Activated naive CD4-positive, alpha-beta T cell (primary cell): Measurements from ENCODE around the gene ABLIM2.

ENCODE experiments used
- DNase-seq, 4 experiments: peaks; one replicate each; lab custom pipeline; 2025; lab: John Stamatoyannopoulos, UW

Gene ABLIM2

DNA sequence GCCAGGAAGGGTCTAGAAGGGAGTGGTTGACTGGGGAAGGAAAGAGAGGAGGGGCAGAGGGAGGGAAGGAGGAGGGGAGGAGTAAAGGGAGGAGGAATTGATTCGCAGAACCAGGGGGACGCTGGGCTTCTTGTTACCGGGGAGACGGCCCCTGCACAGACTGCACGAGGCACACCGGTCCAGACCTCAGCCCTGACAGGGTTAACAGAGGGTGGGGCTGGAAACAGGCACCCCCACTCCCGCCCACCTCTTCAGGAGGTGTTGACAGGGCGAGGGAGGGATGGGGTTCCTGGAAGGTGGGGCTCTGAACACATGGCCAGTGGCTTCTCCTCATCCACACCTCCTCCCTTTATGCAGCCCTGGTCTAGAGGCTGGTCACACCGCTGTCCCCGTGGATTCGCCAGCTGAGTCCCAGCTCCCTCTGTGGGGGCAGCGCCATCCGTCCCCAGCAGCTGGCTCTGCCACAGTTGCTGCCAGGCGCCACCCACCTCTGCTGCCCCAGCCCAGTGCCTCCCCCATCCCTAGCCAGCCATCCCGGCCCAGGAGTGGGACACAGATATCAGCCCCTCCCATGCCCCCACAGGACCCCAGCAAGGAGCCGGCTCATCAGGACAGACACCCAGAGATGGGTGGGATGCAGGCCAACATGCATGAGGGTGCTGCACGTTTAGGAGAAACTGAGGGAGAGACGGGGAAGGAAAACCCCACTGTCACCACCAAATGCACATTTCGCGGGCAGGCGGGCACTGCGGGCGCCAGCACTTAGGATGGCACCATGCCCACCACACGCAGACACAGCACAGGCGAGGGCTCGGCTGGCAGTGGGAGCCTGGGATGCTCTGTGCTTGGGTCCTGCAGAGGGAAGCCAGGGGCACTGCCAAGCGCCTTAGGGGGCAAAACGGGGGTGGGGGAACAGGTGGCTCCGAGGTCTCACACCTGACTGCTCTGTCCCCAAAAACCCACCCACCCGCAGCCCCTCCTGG lies 87.6 kb downstream of the ABLIM2 start:
- DNase-seq: no peak

DNA sequence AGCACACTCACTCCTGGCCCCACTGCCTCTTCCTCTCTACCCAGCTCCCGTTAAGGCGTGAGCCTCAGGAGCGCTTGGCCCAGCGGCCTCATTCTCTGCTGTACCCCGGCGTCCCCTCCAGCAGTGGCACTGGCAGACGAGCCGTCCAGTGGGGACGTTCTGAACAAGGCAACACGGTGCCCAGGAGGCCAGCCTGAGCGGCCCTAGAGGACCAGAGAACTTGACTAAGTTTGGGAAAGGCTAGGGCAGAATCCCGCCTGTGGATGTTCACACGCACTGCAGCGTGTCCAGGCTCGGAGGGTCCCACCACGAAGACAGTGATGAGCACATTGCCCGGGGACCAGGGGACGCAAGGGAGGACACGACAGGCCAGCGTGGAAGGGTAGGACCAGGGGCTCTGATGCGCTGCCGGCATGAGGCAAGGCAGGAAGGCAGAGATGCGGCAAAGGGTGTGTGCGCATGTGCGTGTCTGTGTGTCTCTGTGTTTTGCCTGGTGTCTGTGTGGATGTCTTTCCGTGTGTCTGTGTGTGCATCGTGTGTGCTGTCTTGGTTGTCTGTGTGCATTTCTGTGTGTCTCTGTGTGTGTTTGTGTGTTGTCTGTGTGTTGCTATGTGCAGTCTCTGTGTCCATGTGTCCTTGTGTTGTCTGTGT lies 89.4 kb downstream of the ABLIM2 start:
- no peak for DNase-seq

DNA sequence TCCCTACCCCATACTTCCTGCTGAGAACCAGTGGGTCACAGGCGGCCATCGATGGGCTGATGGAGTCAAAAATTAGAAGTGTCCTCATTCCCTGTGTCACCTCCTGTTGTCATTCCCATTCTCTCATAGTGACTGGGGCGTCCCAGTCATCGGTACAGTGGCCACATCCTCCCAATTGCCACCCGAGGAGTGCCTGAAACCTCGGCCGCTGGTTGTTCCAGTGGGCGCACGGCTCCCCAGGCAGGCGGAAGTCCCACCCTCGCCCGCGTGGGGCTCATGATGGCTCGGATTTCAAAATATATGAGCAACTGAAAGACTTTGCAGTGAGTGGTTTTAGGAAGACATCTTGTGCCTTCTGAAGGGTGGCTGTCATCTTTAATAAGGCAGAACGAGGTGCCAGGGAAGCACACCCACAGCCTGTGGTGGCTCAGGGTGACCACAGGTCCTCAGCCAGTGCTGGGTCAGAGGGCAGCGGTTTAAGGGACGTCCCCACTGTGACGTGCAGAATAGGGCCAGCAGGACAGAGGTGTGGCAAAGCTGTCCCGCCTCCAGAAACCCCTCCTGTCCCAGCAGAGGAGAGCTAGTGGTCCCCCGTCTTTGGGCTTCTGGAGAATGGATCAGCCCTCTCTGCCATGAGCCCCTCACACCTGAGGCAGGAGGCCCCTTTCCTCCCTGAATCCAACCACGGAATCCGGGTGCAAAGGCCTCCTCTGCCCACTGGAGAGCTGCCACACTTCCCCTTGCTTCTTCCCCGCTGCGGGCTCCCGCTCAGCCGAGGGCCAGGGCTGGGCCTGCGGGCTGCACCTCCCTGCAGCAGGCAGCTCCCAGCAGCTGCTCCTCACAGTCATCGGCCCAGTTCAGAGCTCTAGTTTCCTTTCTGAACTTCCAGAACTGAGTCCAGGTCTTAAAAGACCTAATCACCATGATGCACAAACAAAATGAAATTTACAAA lies 90.4 kb downstream of the ABLIM2 start:
- DNase-seq: no peak

DNA sequence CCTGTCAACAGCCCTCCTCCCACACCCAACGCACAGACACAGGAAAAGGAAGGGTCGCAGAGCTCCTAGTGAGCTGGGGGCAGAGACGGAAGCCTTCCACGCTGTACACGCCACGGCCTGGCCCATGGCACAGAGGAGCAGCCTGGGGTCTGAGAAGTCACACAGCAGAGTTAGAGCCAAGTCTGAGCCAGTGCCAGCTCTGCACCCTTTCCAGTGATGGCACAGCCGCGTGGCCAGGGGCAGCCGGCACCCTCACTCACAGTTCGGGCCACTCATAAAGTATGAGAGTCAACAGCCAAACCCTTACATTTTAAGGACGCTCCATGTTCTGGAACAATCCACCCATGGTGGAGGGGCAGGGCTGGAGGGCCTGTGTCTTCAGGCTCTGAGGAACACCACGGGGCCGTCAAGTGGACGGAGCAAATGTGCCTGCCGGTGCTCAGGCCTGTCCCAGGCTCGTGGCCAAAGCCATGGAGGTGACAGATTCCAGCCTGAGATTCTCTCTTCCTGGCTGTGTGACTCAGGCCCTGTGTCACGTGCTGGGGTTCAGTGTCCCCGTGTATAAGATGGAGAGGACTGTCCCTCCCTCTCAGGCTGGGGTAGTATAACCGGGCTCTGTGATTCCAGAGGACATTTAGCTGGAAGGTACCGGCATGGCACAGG lies 91.2 kb downstream of the ABLIM2 start:
- DNase-seq: no peak

DNA sequence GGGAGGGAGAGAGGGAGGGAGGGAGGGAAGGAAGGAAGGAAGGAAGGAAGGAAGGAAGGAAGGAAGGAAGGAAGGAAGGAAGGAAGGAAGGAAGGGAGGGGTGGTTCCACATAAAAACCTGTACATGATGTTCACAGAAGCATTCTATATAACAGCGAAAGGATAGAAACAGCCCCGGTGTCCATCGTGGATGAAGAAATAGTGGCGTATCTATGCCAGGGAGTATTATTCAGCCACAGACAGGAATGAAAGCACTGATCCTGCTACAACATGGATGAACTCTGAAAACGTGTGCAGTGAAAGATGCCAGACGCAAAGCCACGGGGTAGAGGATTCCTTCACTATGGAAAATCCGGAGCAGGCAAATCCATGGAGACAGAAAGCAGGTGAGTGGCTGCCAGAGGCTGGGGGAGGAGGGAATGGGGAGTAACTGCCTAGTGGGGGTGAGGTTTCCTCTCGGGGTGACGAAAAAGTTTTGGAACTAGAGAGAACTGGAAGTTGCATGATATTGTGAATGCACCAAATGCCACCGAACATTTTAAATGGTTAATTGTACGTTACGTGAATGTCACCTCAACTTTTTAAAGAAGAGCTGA lies 92.2 kb downstream of the ABLIM2 start:
- DNase-seq: no peak

DNA sequence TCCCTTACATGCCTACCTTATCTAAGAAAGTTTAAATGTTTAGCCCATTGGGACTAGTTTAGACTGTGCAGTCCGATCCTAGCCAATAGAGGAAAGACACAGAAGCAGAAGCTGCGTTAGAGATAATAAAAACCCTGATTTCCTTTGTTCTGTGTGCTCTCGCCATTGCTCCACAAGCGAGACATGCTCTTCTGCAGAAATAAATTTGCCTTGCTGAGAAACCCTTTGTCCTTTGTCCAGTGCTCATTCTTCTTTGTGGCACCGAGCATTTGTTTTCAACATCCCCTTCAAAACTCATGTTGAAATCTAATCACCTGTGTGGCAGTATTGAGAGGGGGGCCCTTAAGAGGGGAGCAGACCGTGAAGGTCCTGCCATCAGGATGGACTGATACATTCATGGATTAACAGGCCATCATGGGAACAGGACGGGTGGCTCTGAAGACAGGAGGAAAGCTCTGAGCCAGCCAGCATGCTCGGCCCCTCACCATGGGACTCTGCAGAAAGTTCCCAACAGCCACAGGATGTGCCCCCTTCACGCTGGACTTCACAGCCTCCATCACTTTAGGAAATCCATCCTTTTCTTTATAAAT lies 94.5 kb downstream of the ABLIM2 start:
- no peak for DNase-seq

DNA sequence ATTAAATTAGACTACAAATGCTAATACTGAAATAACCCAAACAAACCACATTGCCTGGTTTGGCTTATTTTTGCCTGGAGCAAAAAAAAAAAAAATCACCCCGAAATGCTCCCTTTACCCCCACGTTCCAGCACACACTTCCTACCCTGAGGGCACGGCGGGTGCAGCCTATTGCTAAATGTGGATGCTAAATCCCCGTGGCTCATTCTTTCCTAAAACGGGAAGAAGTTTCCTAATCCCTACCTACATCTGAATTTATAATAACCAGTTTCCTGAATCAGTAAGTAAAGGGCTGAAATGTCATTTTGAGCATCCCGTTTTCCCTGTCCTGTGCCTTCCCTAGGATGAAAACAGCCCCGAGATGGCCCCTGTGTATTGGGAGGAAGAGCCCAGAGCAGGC lies 97.0 kb downstream of the ABLIM2 start:
- no peak for DNase-seq

DNA sequence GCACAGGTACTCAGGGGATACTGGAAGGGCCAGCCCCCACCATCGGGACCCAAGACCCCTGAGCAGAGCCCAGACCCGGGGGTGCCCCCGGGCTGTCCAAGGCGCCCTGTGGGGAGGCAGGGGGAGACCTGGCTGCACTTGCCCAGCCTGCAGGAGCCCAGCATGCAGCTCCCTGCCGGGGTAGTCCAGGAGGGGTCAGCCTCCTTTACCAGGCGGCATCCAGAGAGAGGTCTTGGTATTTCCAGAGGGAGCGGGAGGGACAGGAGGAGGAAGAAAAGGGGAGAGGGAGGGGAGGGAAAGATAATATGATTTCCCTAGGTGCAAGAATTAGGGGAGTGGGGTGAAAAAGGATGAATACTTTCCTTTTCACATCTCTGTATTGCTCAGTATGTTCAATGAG lies 97.5 kb downstream of the ABLIM2 start:
- DNase-seq: no peak

DNA sequence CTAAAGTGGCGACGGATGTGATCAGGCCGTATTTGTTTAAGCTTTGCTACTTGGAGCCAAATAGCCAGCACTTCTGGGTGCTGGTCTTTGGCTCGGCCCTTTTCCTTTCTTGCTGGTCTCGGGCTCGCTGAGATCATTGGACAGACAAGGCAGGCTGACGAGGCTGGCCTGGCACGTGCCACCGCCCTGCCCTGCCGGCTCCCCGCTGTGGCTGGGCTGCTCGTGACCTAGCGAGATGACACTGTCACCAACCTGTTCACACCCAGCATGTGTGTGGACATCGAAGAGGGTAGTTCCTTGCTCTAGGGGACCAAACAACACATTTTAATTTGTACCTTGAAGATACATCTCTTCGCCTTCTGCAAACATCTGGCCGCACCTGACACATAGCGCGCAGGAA lies 98.0 kb downstream of the ABLIM2 start:
- no peak for DNase-seq

DNA sequence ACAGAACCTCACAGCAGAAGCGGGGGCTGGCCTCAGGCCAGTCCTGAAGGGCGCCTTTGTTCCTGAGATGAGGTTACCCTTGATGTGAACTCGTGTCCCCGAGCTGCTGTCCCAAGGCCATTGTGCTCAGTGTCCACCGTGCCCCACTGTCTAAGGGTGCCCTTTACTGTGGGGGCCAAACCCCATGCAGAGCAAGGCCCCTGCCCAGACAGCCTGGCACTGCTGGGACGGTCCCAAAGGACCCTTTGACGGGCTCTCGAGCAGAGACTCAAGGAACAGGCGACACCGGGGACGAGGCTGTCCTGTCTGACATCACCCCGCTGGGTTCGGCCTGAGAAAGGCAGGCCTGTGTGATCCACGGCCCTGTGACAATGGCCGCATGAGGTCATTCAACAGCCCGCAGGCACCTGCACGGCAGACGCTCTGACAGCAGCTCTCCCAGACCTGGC lies 100.6 kb downstream of the ABLIM2 start:
- no peak for DNase-seq

DNA sequence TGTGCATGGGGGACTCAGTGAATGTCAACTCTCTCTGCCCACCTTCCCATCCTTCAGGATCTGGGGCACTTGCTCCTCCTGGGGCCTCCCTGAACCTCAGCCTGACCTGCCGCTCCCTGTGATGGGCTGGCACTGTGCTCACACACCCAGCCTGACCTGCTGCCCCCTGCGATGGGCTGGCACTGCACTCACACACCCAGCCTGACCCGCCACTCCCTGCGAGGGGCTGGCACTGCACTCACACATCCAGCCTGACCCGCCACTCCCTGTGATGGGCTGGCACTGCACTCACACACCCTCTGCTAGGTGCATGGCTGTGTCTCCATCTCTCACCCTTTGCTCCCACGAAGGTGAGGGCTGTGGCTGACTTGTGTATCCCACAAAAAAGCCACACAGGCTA lies 103.4 kb downstream of the ABLIM2 start:
- no peak for DNase-seq

DNA sequence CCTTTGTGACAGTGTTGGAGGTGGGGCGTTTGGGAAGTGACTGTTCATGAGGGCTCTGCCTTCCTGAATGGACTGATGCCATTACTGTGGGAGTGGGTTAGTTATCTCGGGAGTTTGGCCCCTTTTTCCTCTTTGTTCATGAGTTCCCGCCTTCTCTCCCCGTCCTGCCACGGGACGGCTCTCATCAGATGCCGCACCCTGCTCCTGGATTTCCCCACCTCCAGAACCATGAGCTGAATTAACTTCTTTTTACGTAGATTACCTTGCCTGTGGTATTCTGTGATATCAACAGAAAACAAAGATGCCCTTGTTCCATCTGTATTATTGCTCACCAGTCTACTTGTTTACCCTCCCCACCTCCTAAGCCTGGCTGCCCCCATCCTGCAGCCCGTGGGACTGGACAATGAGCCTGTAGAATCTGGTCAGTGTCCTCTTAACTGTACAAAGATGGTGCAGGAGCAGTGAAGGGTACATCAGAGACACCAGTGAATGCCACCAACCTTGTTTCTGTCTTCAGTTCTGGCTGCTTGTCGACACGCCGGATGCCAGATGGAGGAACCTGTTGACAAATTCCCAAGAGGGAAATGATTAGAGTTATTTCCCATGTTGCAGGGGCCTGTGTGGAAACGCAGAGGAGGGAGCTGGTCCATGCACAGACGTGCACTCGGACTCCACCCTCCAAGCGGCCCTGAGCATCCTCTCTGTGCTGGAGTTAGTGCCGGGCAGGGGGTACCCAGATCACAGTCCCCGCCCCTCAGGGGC lies 104.7 kb downstream of the ABLIM2 start:
- DNase-seq: no peak

DNA sequence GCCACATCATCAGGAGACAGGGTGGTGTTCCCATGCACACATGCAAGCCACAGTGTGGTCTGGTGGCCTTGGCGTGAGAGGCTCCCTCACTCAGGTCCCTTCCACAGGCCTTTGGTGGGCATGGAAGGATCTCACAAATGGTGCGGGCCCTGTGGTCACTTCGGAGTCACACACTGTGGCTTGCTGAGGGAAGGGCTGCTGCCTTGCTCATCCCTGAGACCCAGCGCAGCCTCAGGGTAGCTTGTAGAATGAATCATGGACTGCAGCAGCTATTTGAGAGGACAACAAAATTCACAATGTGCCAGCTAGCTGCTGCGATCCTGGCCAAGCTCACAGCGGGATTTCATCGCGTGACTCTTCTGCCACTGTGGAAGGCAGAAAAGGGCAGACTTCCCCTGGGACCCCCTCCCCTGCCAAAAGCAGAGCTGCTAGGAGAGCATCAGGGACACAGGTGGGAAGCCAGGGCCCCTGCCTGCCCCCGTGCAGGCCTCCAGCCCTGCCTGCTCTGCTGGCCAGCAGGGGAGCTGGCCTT lies 106.4 kb downstream of the ABLIM2 start:
- DNase-seq: no peak

DNA sequence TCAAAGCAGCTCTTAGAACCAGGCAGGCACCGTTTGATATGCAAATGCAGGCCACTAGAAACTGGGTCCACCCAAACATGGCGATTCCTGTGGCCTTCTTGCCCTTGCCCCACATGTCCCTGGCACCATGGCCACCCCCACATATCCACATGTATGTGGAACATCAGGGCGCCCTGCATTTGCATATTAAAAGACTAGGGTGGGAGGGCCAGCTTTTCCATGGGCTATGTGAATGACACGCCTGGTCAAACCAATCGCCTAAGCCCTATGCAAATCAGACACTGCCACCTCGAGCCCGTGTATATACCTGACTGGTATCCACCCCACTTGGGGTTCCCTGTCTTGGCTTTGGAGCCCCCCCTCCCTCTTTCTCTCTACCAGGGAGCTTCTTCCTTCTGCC lies 107.0 kb downstream of the ABLIM2 start:
- DNase-seq: no peak

DNA sequence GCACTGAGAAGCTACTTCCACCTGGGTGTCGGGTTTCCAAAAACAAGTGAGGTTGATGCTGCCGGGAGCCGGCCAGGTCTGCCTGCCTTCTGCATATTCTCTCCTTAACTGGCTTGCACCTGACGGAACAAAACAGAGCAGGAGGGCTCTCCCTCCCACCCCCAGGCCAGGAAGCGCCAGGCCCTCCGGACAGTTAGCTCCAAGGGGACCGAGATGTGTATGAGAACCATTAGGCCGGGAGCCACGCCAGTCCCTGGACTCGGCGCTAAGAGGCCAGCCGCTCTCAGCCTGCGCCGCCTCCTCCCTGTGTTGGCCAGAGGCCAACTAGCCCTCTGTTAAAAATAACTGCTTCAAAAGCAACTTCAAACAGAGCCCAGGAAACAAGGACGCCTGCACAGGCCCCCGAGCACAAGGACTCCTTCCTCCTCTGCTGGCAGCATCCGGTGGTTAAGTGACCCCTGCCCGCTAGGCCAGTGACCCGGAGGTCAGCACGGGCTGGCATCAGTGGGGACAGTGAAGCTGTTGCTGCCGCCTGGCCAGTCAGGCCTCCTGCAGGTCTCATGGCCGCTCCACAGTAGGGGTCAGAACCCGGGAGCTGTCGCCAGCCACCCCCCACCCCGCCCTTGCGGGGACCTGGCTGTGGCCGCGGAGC lies 107.9 kb downstream of the ABLIM2 start:
- DNase-seq: no peak

DNA sequence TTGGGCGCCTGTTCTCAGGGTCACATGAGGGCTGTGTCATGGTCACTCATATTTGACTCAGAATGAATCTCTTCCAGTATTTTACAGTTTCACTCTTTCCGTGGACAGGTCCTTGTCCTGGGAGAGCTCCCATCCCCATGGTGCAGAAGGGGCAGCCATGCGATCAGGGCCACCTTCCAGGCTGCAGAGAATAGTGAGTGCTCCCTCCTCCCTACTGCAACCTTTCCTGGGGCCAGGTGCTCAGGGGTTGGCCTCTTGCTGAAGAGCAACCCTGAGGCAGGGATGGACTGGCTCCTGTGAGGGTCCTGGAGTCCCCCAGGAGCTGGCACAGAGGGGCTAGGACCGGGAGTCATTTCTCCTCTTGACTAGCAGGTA lies 108.4 kb downstream of the ABLIM2 start:
- DNase-seq: no peak

DNA sequence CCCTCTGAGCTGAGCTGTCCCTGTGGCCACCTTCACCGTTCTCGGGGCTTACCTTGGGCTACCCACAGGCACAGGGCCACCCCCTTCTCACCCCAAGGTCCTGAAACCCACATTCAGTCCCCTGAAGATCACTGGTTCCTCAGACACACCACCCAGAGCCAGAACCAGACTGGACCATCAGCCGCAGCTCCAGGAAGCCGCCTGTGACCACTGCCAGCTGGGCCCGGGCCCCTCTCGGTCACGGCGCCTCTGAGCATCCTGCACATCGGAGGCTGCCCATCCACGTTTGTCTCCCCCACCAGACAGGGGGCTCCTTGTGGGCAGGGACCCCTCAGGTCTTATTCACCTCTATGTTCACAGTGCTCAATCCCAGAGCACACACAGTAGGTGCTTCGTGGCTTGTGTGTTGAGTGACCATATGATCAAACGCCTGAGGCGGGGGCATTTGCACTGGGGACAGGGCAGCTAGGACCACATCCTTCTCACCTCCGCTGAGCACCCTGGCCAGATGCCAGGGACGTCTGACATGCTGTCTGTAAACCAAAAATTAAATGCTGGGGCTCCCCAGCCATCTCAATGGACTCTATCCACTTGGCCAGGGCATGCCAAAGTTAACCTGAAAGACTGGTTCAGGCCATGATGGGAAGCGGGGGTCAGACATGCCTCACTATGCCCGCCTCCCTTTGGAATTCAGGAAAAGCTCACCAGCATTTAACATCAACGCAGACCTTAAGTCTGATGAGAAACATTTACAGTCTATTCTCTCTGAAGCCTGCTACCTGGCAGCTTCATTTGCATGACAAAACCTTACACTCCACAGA lies 109.5 kb downstream of the ABLIM2 start:
- DNase-seq: no peak
